ENCODE results near the gene SPINDOC. TPM values are rescaled to one million over a fixed set of nuclear protein-coding genes. Genes with fewer than 3 reads are reported as not detected.

The SPINDOC gene
- total and polyA plus RNA-seq, 9 donors, result 5.4 to 22.7 (median 15.8) TPM

GRCh38 chr11:63821411-63821810, 8.2 kb downstream of the SPINDOC start:
- no peak overlapping the region for H3K4me3 ChIP-seq
- TF ChIP-seq CTCF (IDR thresholded peaks at IDR 0.05) (no peak), POLR2A (IDR thresholded peaks at IDR 0.05) (no peak), EP300 (IDR thresholded peaks at IDR 0.05) (no peak)
- H3K9me3 ChIP-seq, result no peaks in the 10 kb centered on the region
- H3K4me1 ChIP-seq (ENCODE audit: insufficient read depth), result no peaks in the 10 kb centered on the region
- intact Hi-C loops (cut with DNase I), result no loop called here
- H3K27me3 ChIP-seq, result no peaks in the 10 kb centered on the region
- no peak overlapping the region for H3K27ac ChIP-seq
- H3K36me3 ChIP-seq, result no peaks in the 10 kb centered on the region
- no peak for DNase-seq
- WGBS, 3 donors, result 89 to 94% (median 92%) methylated on average over 5 of the region's 5 CpGs

- no peak for TF ChIP-seq POLR2A (IDR thresholded peaks at IDR 0.05)
- no peak for TF ChIP-seq EP300 (IDR thresholded peaks at IDR 0.05)
- no peak for TF ChIP-seq CTCF (IDR thresholded peaks at IDR 0.05)
- Histone ChIP-seq H3K27ac (no peak overlapping the region), H3K9me3 (no peaks in the 10 kb centered on the region), H3K27me3 (no peaks in the 10 kb centered on the region), H3K4me1 (ENCODE audit: insufficient read depth) (no peaks in the 10 kb centered on the region), H3K36me3 (no peaks in the 10 kb centered on the region), H3K4me3 (no peak overlapping the region)
- intact Hi-C loops (cut with DNase I), result no loop called here
- no peak for DNase-seq
- 76 to 79% (median 77%) methylated on average over 17 of the region's 17 CpGs for WGBS, 3 donors
Measured at GRCh38 chr11:63826471-63827190, 13.4 kb downstream of the SPINDOC start.

GRCh38 chr11:63829823-63830489, 16.7 kb downstream of the SPINDOC start:
- 76 to 86% (median 78%) methylated on average over 8 of the region's 8 CpGs for WGBS, 3 donors
- Histone ChIP-seq H3K9me3 (no peaks in the 10 kb centered on the region), H3K27ac (no peak overlapping the region), H3K4me1 (ENCODE audit: insufficient read depth) (no peaks in the 10 kb centered on the region), H3K4me3 (no peak overlapping the region), H3K36me3 (no peaks in the 10 kb centered on the region), H3K27me3 (no peaks in the 10 kb centered on the region)
- intact Hi-C loops (cut with DNase I), result loop anchor here in 3 of 4 donors (2.0 to 10.0 kb wide), 3 partner anchors 115 to 325 kb away; no protein-coding TSS in a partner anchor
- no peak for DNase-seq
- TF ChIP-seq CTCF (IDR thresholded peaks at IDR 0.05), result no peak
- no peak for TF ChIP-seq POLR2A (IDR thresholded peaks at IDR 0.05)
- no peak for TF ChIP-seq EP300 (IDR thresholded peaks at IDR 0.05)

GRCh38 chr11:63831326-63831725, 18.1 kb downstream of the SPINDOC start:
- Histone ChIP-seq H3K27ac (no peak overlapping the region), H3K4me3 (no peak overlapping the region), H3K9me3 (no peaks in the 10 kb centered on the region), H3K36me3 (no peaks in the 10 kb centered on the region), H3K27me3 (no peaks in the 10 kb centered on the region), H3K4me1 (ENCODE audit: insufficient read depth) (no peaks in the 10 kb centered on the region)
- DNase-seq, result no peak
- intact Hi-C loops (cut with DNase I), result loop anchor here in 3 of 4 donors (2.0 to 10.0 kb wide), 3 partner anchors 113 to 323 kb away; no protein-coding TSS in a partner anchor
- no peak for TF ChIP-seq CTCF (IDR thresholded peaks at IDR 0.05)
- no peak for TF ChIP-seq EP300 (IDR thresholded peaks at IDR 0.05)
- TF ChIP-seq POLR2A (IDR thresholded peaks at IDR 0.05), result no peak
- WGBS, 3 donors, result 42 to 52% (median 44%) methylated on average over 7 of the region's 7 CpGs
